Stimulated activated CD4-positive, alpha-beta T cell treated with anti-CD3 and anti-CD28 coated beads, Interleukin-12 subunit alpha, Interleukin-12 subunit beta, amount 100 ng/mL, for 24 hours (primary cell): ENCODE measurements around the gene CNN3.

Experiments
- DNase-seq, 2 experiments: peaks; one replicate each; pipeline ENCODE4 v3.0.0-alpha.2; 2020; ENCODE audit warnings: low read depth in 2 of 2

CNN3 gene

GRCh38 chr1:94856004-94856403 is 70.9 kb downstream of the CNN3 start:
- no peak for DNase-seq

GRCh38 chr1:94855307-94855700 is 71.6 kb downstream of the CNN3 start:
- DNase-seq: no peak

- peak; percentile 62 to 68 for DNase-seq
These were observed 72.2 kb downstream of the CNN3 start for GRCh38 chr1:94854458-94855306.

- DNase-seq: no peak
These were observed 74.1 kb downstream of the CNN3 start for GRCh38 chr1:94852788-94853187.

- no peak for DNase-seq
These were observed 75.3 kb downstream of the CNN3 start for GRCh38 chr1:94851571-94851970.
